Sigmoid colon (tissue), 4 donors: Measurements from ENCODE around the gene HCAR1.

Source experiments
- POLR2A ChIP-seq, 2 donors: fragments of 450-650 bp; IDR thresholded peaks; one replicate each; pipeline ENCODE4 v1.6.1; 2016; ENCODE audit warnings: antibody characterized with exemption in 2 of 2, mild to moderate bottlenecking in 2 of 2, moderate library complexity in 2 of 2
- POLR2AphosphoS5 ChIP-seq, 4 donors: sonication (generic); formaldehyde crosslinking; IDR thresholded peaks; one replicate each; pipeline ENCODE4 v1.6.1; 2017; ENCODE audit warnings: antibody characterized with exemption in 4 of 4
- TF ChIP-seq, protein P1 (sequence below), 4 experiments: fragments of 450-650 bp in 3 of 4; fragments of 200-600 bp in 1 of 4; IDR thresholded peaks; one replicate each; pipeline ENCODE4 v1.5.1; 2016 to 2019; ENCODE audit warnings: antibody characterized with exemption in 4 of 4, mild to moderate bottlenecking in 3 of 4, moderate library complexity in 2 of 4

DNA sequence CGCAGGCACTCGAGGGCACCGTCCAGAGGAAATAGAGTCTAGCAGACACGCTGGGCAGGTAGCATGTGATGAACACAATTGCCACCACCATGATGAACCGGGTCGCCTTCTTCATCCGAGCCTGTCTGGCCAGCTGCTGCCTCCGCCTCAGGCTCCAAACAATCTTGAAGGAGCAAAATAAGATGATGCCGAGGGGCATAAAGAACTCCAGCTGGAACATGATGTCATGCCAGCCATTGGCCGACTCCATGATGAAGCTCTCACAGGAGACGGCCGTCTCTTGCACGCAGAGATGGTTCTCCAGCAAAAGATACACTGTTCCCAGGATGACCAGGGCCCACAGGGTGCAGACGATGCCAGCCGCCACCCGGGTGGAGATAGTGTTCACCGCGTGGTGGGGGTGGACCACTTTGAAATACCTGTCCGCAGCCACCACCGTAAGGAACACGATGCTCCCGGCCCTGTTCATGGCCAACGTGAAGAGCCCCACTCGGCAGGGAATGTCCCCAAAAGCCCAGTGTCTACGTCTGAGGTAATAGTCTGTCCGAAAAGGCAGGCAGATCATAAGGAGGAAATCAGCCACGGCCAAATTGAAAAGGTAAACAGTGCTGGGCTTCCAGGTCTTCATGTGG is 945 bp downstream of the HCAR1 start:
- TF ChIP-seq, protein P1, sequence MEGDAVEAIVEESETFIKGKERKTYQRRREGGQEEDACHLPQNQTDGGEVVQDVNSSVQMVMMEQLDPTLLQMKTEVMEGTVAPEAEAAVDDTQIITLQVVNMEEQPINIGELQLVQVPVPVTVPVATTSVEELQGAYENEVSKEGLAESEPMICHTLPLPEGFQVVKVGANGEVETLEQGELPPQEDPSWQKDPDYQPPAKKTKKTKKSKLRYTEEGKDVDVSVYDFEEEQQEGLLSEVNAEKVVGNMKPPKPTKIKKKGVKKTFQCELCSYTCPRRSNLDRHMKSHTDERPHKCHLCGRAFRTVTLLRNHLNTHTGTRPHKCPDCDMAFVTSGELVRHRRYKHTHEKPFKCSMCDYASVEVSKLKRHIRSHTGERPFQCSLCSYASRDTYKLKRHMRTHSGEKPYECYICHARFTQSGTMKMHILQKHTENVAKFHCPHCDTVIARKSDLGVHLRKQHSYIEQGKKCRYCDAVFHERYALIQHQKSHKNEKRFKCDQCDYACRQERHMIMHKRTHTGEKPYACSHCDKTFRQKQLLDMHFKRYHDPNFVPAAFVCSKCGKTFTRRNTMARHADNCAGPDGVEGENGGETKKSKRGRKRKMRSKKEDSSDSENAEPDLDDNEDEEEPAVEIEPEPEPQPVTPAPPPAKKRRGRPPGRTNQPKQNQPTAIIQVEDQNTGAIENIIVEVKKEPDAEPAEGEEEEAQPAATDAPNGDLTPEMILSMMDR (IDR thresholded peaks at IDR 0.05) = no peak
- TF ChIP-seq POLR2A (IDR thresholded peaks at IDR 0.05) (no peak), POLR2AphosphoS5 (IDR thresholded peaks at IDR 0.05) (no peak)
